K562 (cell line): ENCODE results near the gene TRANK1. TPM values are rescaled to one million over a fixed set of nuclear protein-coding genes. Genes with fewer than 3 reads are reported as not detected.

Source experiments
- ATAC-seq: fragments of 200-7000 bp; cut with Tn5 transposase; 3 replicates; pipeline ENCODE4 v1.9.1; 2020; ENCODE audit warnings: moderate library complexity
- BruUV-seq: library from RNA; stranded (reverse); fragments of 400-500 nt; replicated peaks from 2 replicates; lab custom pipeline; 2021; lab: Mats Ljungman, UMichigan
- CTCF ChIA-PET: fragments of 300-600 bp; formaldehyde crosslinking; extraction: SDS; loops from one replicate; lab custom pipeline; 2021; ENCODE audit warnings: low intra/inter-chr PET ratio; lab: Yijun Ruan, JAX
- POLR2A ChIA-PET: fragments of 300-600, 350-650 bp; sonication (Branson Sonifier 250); formaldehyde crosslinking; extraction: SDS; loops from one replicate; lab custom pipeline; 2021; ENCODE audit warnings: antibody characterized with exemption, inconsistent platforms; lab: Yijun Ruan, JAX
- DNase-seq, 4 experiments: peaks; one replicate each; pipeline versions ENCODE4 v3.0.0 to v3.0.0-alpha.2; 2011 to 2018; ENCODE audit warnings: low spot score in 3 of 4, mixed read lengths in 3 of 4; ENCODE audit errors: extremely low read depth in 1 of 4
- FAIRE-seq: peaks from 2 replicates; lab custom pipeline; 2011; peaks lifted over from hg19 to GRCh38; lab: Jason Lieb, UNC
- H2AFZ ChIP-seq: 2 replicates; pipeline ENCODE4 v1.6.0; 2011; ENCODE audit warnings: low read depth, low read length, control low read depth, inconsistent platforms
- H3K27ac ChIP-seq: fragments of 200-600 bp; 3 replicates; pipeline ENCODE4 v1.8.0; 2011; ENCODE audit warnings: low read depth, mild to moderate bottlenecking, control low read depth, inconsistent platforms, low read length, moderate library complexity, mixed read lengths; ENCODE audit errors: extremely low read depth
- H3K27me3 ChIP-seq, 2 experiments: fragments of 300-600 bp in 1 of 2; 2 replicates in 1 of 2; 3 replicates in 1 of 2; pipeline versions ENCODE4 v1.6.0 to v1.8.0; 2011; ENCODE audit warnings: inconsistent platforms in 2 of 2, low read length in 2 of 2, mild to moderate bottlenecking in 1 of 2, mixed read lengths in 1 of 2, moderate library complexity in 1 of 2; ENCODE audit not compliant: control insufficient read depth in 2 of 2, insufficient read depth in 2 of 2
- H3K36me3 ChIP-seq: fragments of 300-600 bp; 3 replicates; pipeline ENCODE4 v1.8.0; 2011; ENCODE audit warnings: mild to moderate bottlenecking, low read length, inconsistent platforms; ENCODE audit not compliant: control insufficient read depth, insufficient read depth
- H3K4me1 ChIP-seq, 2 experiments: fragments of 200-600 bp in 1 of 2; replicated peaks in 1 of 2; 2 replicates in 1 of 2; 3 replicates in 1 of 2; pipeline versions ENCODE4 v1.5.1 to v1.8.0; 2011; ENCODE audit warnings: inconsistent platforms in 2 of 2, low read length in 2 of 2, mild to moderate bottlenecking in 1 of 2, mixed read lengths in 1 of 2, moderate library complexity in 1 of 2; ENCODE audit not compliant: control insufficient read depth in 2 of 2, insufficient read depth in 2 of 2
- H3K4me2 ChIP-seq: 2 replicates; pipeline ENCODE4 v1.6.1; 2011; ENCODE audit warnings: low read length, control low read depth, inconsistent platforms, mixed read lengths; ENCODE audit not compliant: insufficient read depth
- H3K4me3 ChIP-seq: fragments of 200-600 bp; sonication (generic), shearing (Covaris generic); 2 replicates; pipeline ENCODE4 v1.5.1; 2016; ENCODE audit warnings: control low read depth, inconsistent platforms
- H3K79me2 ChIP-seq: fragments of 200-600 bp; 3 replicates; pipeline ENCODE4 v1.8.0; 2011; ENCODE audit warnings: low read length, inconsistent platforms; ENCODE audit not compliant: control insufficient read depth, insufficient read depth
- H3K9ac ChIP-seq, 2 experiments: 2 replicates each; pipeline versions ENCODE4 v1.6.0 to v1.6.1; 2011; ENCODE audit warnings: low read depth in 2 of 2, low read length in 2 of 2, control low read depth in 1 of 2, inconsistent platforms in 1 of 2, mild to moderate bottlenecking in 1 of 2, mixed read lengths in 1 of 2; ENCODE audit not compliant: insufficient read depth in 1 of 2
- H3K9me1 ChIP-seq: one replicate; pipeline ENCODE4 v1.6.0; 2011; ENCODE audit warnings: inconsistent platforms, mild to moderate bottlenecking, low read length, moderate library complexity; ENCODE audit not compliant: control insufficient read depth, insufficient read depth
- H3K9me3 ChIP-seq: replicated peaks from 2 replicates; pipeline ENCODE4 v1.5.1; 2011; ENCODE audit warnings: low read depth, low read length, inconsistent platforms; ENCODE audit not compliant: control insufficient read depth, insufficient read depth
- H4K20me1 ChIP-seq: replicated peaks from 2 replicates; pipeline ENCODE4 v1.6.1; 2011; ENCODE audit warnings: low read length, inconsistent platforms, mixed read lengths; ENCODE audit not compliant: control insufficient read depth, insufficient read depth
- CBFA2T2 ChIP-seq: fragments of 450-650 bp; conservative IDR thresholded peaks from 2 replicates; pipeline ENCODE4 v1.6.1; 2017; ENCODE audit warnings: mild to moderate bottlenecking
- CBX3 ChIP-seq, 2 experiments: IDR thresholded peaks; 1 replicate in 1 of 2; 2 replicates in 1 of 2; pipeline ENCODE4 v1.6.1; 2012; ENCODE audit warnings: inconsistent platforms in 2 of 2, low read length in 2 of 2, borderline replicate concordance in 1 of 2, control low read depth in 1 of 2
- CXXC5 ChIP-seq: fragments of 250-450 bp; sonication (Bioruptor Pico); IDR thresholded peaks from 2 replicates; pipeline ENCODE4 v1.8.0; 2022; ENCODE audit warnings: inconsistent platforms, mild to moderate bottlenecking, moderate library complexity
- EP300 ChIP-seq: IDR thresholded peaks from 2 replicates; pipeline ENCODE4 v1.6.1; 2012; ENCODE audit warnings: low read length, improper control_type of control experiment
- EWSR1 ChIP-seq: fragments of 450-650 bp; IDR thresholded peaks from 2 replicates; pipeline ENCODE4 v1.6.1; 2018; ENCODE audit warnings: borderline replicate concordance, mild to moderate bottlenecking, low read depth, moderate library complexity; ENCODE audit not compliant: partially characterized antibody
- FOXA1 ChIP-seq: fragments of 450-650 bp; IDR thresholded peaks from 2 replicates; pipeline ENCODE4 v1.6.1; 2016; ENCODE audit warnings: mild to moderate bottlenecking, borderline replicate concordance
- HMG20A ChIP-seq: fragments of 450-650 bp; formaldehyde crosslinking; conservative IDR thresholded peaks from 2 replicates; pipeline ENCODE4 v1.4.0; 2020; ENCODE audit warnings: mild to moderate bottlenecking, mixed read lengths
- HMGN3 ChIP-seq: IDR thresholded peaks from 2 replicates; pipeline ENCODE4 v1.6.1; 2011; ENCODE audit warnings: borderline replicate concordance, low read depth, mild to moderate bottlenecking, mixed read lengths, low read length; ENCODE audit not compliant: insufficient read length; ENCODE audit errors: extremely low read depth
- MBD2 ChIP-seq: sonication (generic); IDR thresholded peaks from 2 replicates; pipeline ENCODE4 v1.6.1; 2016; ENCODE audit warnings: low read depth, borderline replicate concordance
- NFE2 ChIP-seq: IDR thresholded peaks from 2 replicates; pipeline ENCODE4 v1.6.1; 2014; ENCODE audit warnings: antibody characterized with exemption, low read depth
- POLR2A ChIP-seq: fragments of 450-650 bp; conservative IDR thresholded peaks from 2 replicates; pipeline ENCODE4 v1.6.1; 2016
- SAFB ChIP-seq: fragments of 200-400 bp; formaldehyde crosslinking; IDR thresholded peaks from 2 replicates; pipeline ENCODE4 v1.6.1; 2017; ENCODE audit warnings: low read depth, low read length, borderline replicate concordance
- ZNF140 ChIP-seq: fragments of 250-450 bp; sonication (Bioruptor Pico); IDR thresholded peaks from 2 replicates; pipeline ENCODE4 v1.8.0; 2021; ENCODE audit warnings: moderate library complexity, mild to moderate bottlenecking, inconsistent platforms
- ZSCAN29 ChIP-seq: fragments of 450-650 bp; IDR thresholded peaks from 2 replicates; pipeline ENCODE4 v1.6.1; 2017
- WGBS: fragments of 100-300 bp; shearing (Covaris generic); methylation state at CpG from one replicate; pipeline ENCODE4 v1.1.6; 2016; ENCODE audit warnings: low coverage, mixed read lengths; ENCODE audit not compliant: insufficient coverage; ENCODE audit errors: missing lambda C conversion rate; 5-methylcytosine and 5-hydroxymethylcytosine counted together
- in situ Hi-C: fragments of 300-500 bp; cut with MboI; formaldehyde crosslinking; loops from 4 replicates; pipeline ENCODE4 v1.15.0; 2018; ENCODE audit warnings: inconsistent platforms, mixed read lengths
- intact Hi-C: fragments of 100-400 bp; cut with micrococcal nuclease; formaldehyde crosslinking; loops from 2 replicates; pipeline ENCODE4 v1.14.2; 2022
- polyA plus RNA-seq, 8 experiments: library from polyadenylated mRNA; depleted of rRNA in 4 of 8; stranded (reverse) in 5 of 8; unstranded in 3 of 8; fragments of >200 nt; fragmentation: Nextera tagmentation in 2 of 8; fragmentation: Illumina TruSeq in 1 of 8; extraction: Ambion mirVana in 2 of 8; extraction: Trizol in 1 of 8; gene quantifications; 2 replicates each; pipeline versions ENCODE4 v1.2.1 to v1.2.3, GENCODE V29; 2011 to 2014; ENCODE audit warnings: inconsistent platforms in 1 of 8, missing spikeins in 1 of 8
- total RNA-seq, 7 experiments: library from RNA; depleted of rRNA in 6 of 7; stranded (reverse); fragments of >200 nt in 6 of 7; fragmentation: Illumina TruSeq in 2 of 7; extraction: Trizol in 2 of 7; gene quantifications; 2 replicates each; pipeline versions ENCODE4 v1.2.1 to v1.2.3, GENCODE V29; 2011 to 2021; ENCODE audit warnings: low replicate concordance in 1 of 7
- TF ChIP-seq, protein P1 (sequence below), 2 experiments: IDR thresholded peaks; 2 replicates each; pipeline ENCODE4 v1.6.1; 2011; ENCODE audit warnings: borderline replicate concordance in 1 of 2, control low read depth in 1 of 2, low read depth in 1 of 2, low read length in 1 of 2, mild to moderate bottlenecking in 1 of 2, mixed read lengths in 1 of 2, moderate library complexity in 1 of 2; ENCODE audit not compliant: insufficient read depth in 1 of 2, insufficient read length in 1 of 2, poor library complexity in 1 of 2, severe bottlenecking in 1 of 2; ENCODE audit errors: extremely low read depth in 1 of 2
- TF ChIP-seq, protein P2 (sequence below): sonication (generic); formaldehyde crosslinking; IDR thresholded peaks from 2 replicates; pipeline ENCODE4 v1.8.0; 2022; ENCODE audit warnings: missing genetic modification reagents, mild to moderate bottlenecking, moderate library complexity, borderline replicate concordance
- TF ChIP-seq, protein P3 (sequence below): fragments of 150-350 bp; IDR thresholded peaks from 2 replicates; pipeline ENCODE4 v1.6.1; 2014; ENCODE audit warnings: low read depth, mild to moderate bottlenecking, low read length, borderline replicate concordance

TRANK1 gene
- total and polyA plus RNA-seq, 9 of the 15 experiments (the other 6 are each of a cell fraction or from before 2014, with no cell fraction given), result 0.41 to 5.3 (median 2.1) TPM

DNA sequence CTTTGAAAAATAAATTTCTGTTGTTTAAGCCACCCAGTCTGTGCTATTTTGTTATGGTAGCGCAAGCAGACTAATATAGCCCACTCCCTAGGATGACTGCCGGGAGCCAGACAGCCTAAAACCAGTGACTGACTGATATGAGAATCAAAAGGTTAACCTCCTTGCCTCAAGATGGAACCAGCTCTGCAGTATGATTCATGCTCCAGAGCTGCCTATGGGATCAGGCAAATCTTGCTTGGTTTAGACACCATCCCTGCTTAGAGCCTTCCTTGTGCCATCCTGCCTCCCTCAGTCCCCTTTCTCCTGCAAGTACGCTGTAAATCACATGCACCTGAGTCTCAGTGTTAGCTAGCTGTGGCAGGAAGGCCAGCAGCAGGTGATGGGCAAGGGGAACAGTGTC, 39.3 kb downstream of the TRANK1 start (continued):
- no peak for TF ChIP-seq EP300
- TF ChIP-seq ZSCAN29, result no peak
- TF ChIP-seq, protein P1, sequence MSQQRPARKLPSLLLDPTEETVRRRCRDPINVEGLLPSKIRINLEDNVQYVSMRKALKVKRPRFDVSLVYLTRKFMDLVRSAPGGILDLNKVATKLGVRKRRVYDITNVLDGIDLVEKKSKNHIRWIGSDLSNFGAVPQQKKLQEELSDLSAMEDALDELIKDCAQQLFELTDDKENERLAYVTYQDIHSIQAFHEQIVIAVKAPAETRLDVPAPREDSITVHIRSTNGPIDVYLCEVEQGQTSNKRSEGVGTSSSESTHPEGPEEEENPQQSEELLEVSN (IDR thresholded peaks at IDR 0.05; ENCODE audit: borderline replicate concordance in 1 of 2, extremely low read depth in 1 of 2, insufficient read depth in 1 of 2, insufficient read length in 1 of 2, low read depth in 1 of 2, low read length in 1 of 2, poor library complexity in 1 of 2, severe bottlenecking in 1 of 2), result no peak
- no peak for TF ChIP-seq SAFB
- no peak for TF ChIP-seq FOXA1
- no peak for TF ChIP-seq CBX3 (IDR thresholded peaks at IDR 0.05; ENCODE audit: borderline replicate concordance in 1 of 2, low read length in 2 of 2)
- no peak for TF ChIP-seq NFE2
- TF ChIP-seq CBFA2T2, result no peak
- no peak for TF ChIP-seq HMG20A (CRISPR knock-in tag)

DNA sequence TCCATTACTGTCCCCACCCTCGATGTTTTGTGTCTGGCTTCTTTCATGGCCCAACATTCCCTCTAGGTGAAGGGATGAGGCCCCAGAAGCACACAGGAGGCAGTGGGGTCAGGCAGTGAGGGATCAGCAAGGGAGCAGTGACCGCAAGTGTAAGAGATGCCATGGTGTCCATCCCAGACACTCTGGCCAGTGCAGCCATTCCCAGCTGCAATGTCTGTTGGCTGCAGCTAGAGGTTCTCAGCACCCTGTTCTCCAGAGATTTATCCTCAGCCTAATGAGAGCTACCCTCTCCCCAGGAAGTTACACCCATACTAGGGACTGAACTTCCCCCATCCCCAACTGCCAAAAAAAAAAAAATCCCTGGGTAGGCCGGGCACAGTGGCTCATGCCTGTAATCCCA, 40.2 kb downstream of the TRANK1 start:
- intact Hi-C loops (loop anchor here (1.0 kb wide), 1 partner anchor 54 kb away; no protein-coding TSS in a partner anchor), in situ Hi-C loops (no loop called here)
- Histone ChIP-seq H4K20me1 (no peaks in the 10 kb centered on the region), H3K27ac (no peak overlapping the region), H3K36me3 (no peaks in the 10 kb centered on the region), H3K4me3 (no peak overlapping the region), H3K79me2 (no peaks in the 10 kb centered on the region), H3K27me3 (no peaks in the 10 kb centered on the region), H3K4me1 (peaks cover 25 to 34% of the 10 kb centered on the region in 2 experiments), H3K9me3 (no peaks in the 10 kb centered on the region), H3K9ac (no peak overlapping the region), H2AFZ (no peak overlapping the region; the same call in 1 of the 2 replicates), H3K9me1 (no peaks in the 10 kb centered on the region), H3K4me2 (no peak overlapping the region)
- FAIRE-seq, result peak; percentile 35
- BruUV-seq, result no TSS peak
- DNase-seq, result peak in 2 of 4 experiments; percentile 58 to 68
- WGBS, result 63% methylated on average over 3 of the region's 3 CpGs
- ChIA-PET CTCF (no interaction called here), POLR2A (interaction anchor here (0.6 to 3.2 kb wide), 3 partner anchors 11 to 129 kb away, joined by 3 to 14 read pairs (median 12); no protein-coding TSS in a partner anchor)
- peak; percentile 80 for ATAC-seq
- no peak for TF ChIP-seq HMGN3
- no peak for TF ChIP-seq ZNF140 (CRISPR knock-in tag)
- no peak for TF ChIP-seq POLR2A
- TF ChIP-seq, protein P2, sequence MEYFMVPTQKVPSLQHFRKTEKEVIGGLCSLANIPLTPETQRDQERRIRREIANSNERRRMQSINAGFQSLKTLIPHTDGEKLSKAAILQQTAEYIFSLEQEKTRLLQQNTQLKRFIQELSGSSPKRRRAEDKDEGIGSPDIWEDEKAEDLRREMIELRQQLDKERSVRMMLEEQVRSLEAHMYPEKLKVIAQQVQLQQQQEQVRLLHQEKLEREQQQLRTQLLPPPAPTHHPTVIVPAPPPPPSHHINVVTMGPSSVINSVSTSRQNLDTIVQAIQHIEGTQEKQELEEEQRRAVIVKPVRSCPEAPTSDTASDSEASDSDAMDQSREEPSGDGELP (CRISPR knock-in tag), result peak; percentile 37; the same call in 1 of the 2 replicates
- TF ChIP-seq, protein P3, sequence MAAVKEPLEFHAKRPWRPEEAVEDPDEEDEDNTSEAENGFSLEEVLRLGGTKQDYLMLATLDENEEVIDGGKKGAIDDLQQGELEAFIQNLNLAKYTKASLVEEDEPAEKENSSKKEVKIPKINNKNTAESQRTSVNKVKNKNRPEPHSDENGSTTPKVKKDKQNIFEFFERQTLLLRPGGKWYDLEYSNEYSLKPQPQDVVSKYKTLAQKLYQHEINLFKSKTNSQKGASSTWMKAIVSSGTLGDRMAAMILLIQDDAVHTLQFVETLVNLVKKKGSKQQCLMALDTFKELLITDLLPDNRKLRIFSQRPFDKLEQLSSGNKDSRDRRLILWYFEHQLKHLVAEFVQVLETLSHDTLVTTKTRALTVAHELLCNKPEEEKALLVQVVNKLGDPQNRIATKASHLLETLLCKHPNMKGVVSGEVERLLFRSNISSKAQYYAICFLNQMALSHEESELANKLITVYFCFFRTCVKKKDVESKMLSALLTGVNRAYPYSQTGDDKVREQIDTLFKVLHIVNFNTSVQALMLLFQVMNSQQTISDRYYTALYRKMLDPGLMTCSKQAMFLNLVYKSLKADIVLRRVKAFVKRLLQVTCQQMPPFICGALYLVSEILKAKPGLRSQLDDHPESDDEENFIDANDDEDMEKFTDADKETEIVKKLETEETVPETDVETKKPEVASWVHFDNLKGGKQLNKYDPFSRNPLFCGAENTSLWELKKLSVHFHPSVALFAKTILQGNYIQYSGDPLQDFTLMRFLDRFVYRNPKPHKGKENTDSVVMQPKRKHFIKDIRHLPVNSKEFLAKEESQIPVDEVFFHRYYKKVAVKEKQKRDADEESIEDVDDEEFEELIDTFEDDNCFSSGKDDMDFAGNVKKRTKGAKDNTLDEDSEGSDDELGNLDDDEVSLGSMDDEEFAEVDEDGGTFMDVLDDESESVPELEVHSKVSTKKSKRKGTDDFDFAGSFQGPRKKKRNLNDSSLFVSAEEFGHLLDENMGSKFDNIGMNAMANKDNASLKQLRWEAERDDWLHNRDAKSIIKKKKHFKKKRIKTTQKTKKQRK, result no peak
- no peak for TF ChIP-seq CXXC5 (CRISPR knock-in tag)
- no peak for TF ChIP-seq EWSR1
- no peak for TF ChIP-seq MBD2
